Suprapubic skin (tissue), 4 donors: ENCODE measurements around the gene SIRT3. TPM values are rescaled to one million over a fixed set of nuclear protein-coding genes. Genes with fewer than 3 reads are reported as not detected.

Experiments
- DNase-seq, 2 donors: peaks; one replicate each; pipeline ENCODE4 v3.0.0-alpha.2; 2019; ENCODE audit warnings: low spot score in 2 of 2
- H3K27ac ChIP-seq: fragments of 200-600 bp; sonication (generic); one replicate; pipeline ENCODE4 v1.5.1; 2019
- H3K27me3 ChIP-seq: fragments of 200-600 bp; sonication (generic); one replicate; pipeline ENCODE4 v1.5.1; 2019
- H3K36me3 ChIP-seq: fragments of 200-600 bp; sonication (generic); one replicate; pipeline ENCODE4 v1.5.1; 2019
- H3K4me1 ChIP-seq: fragments of 200-600 bp; sonication (generic); one replicate; pipeline ENCODE4 v1.5.1; 2019
- H3K4me3 ChIP-seq: fragments of 200-600 bp; sonication (generic); one replicate; pipeline ENCODE4 v1.5.1; 2019; ENCODE audit warnings: mild to moderate bottlenecking
- H3K9me3 ChIP-seq: fragments of 200-600 bp; sonication (generic); one replicate; pipeline ENCODE4 v1.5.1; 2019
- CTCF ChIP-seq, 2 donors: fragments of 200-600 bp in 1 of 2; fragments of 450-650 bp in 1 of 2; sonication (generic) in 1 of 2; IDR thresholded peaks; one replicate each; pipeline ENCODE4 v1.5.1; 2016 to 2019; ENCODE audit warnings: antibody characterized with exemption in 2 of 2, mild to moderate bottlenecking in 1 of 2, moderate library complexity in 1 of 2
- EP300 ChIP-seq: sonication (generic); formaldehyde crosslinking; IDR thresholded peaks from one replicate; pipeline ENCODE4 v1.6.1; 2017; ENCODE audit warnings: antibody characterized with exemption
- POLR2A ChIP-seq, 2 donors: fragments of 450-650 bp; IDR thresholded peaks; one replicate each; pipeline ENCODE4 v1.6.1; 2017; ENCODE audit warnings: antibody characterized with exemption in 2 of 2, mild to moderate bottlenecking in 2 of 2, moderate library complexity in 2 of 2
- POLR2AphosphoS5 ChIP-seq, 3 donors: sonication (generic); formaldehyde crosslinking; IDR thresholded peaks; one replicate each; pipeline ENCODE4 v1.6.1; 2017; ENCODE audit warnings: antibody characterized with exemption in 3 of 3
- WGBS: methylation state at CpG from one replicate; pipeline ENCODE4 v1.1.5; 2018; 5-methylcytosine and 5-hydroxymethylcytosine counted together
- total RNA-seq, 4 donors: library from RNA; depleted of rRNA; stranded (reverse); fragments of >200 nt; gene quantifications; one replicate each; pipeline ENCODE4 v1.1.0, GENCODE V29; 2016

Gene SIRT3
- total RNA-seq, 4 donors from 2014 or later, result 9.1 to 20.1 (median 13.3) TPM

DNA sequence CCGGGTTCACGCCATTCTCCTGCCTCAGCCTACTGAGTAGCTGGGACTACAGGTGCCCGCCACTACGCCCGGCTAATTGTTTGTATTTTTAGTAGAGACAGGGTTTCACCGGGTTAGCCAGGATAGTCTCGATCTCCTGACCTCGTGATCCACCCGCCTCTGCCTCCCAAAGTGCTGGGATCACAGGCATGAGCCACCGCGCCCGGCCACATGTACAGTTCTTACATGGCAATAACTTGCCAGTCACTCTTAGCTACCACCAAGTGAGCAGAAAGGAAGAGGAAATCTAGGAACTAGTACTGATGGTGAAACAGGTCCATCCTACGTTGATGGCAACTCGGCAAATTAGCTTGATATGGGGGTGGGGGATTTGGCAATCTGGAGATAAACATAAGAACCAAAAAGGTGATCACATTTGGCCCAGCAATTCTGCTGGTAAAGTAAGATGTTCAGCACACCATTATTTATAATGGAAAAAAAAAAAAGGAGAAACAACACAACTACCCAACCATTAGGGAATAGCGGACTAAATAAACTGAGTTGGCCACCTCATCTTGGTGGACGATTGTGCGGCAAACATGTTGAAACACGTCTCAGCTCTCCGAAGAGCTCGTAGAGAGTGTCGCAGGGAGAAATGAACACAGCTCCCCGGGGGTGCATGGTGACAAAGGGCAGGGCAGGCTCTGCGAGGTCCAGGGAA, 47.4 kb upstream of the SIRT3 start:
- Histone ChIP-seq H3K36me3 (no peaks in the 10 kb centered on the region), H3K9me3 (no peaks in the 10 kb centered on the region), H3K27me3 (peaks cover 82% of the 10 kb centered on the region), H3K4me3 (no peak overlapping the region), H3K27ac (no peak overlapping the region), H3K4me1 (peaks cover 45% of the 10 kb centered on the region)
- TF ChIP-seq POLR2A (IDR thresholded peaks at IDR 0.05), result no peak
- TF ChIP-seq POLR2AphosphoS5 (IDR thresholded peaks at IDR 0.05), result no peak
- no peak for TF ChIP-seq CTCF (IDR thresholded peaks at IDR 0.05)
- TF ChIP-seq EP300, result no peak
- peak in 1 of 2 donors; percentile 58 for DNase-seq
- 85% methylated on average over 23 of the region's 23 CpGs for WGBS

GRCh38 chr11:282630-283360, 46.7 kb upstream of the SIRT3 start:
- Histone ChIP-seq H3K27ac (no peak overlapping the region), H3K36me3 (no peaks in the 10 kb centered on the region), H3K9me3 (no peaks in the 10 kb centered on the region), H3K27me3 (peaks cover 86% of the 10 kb centered on the region), H3K4me1 (peaks cover 38% of the 10 kb centered on the region), H3K4me3 (no peak overlapping the region)
- no peak for TF ChIP-seq CTCF (IDR thresholded peaks at IDR 0.05)
- no peak for TF ChIP-seq POLR2AphosphoS5 (IDR thresholded peaks at IDR 0.05)
- no peak for TF ChIP-seq EP300
- no peak for TF ChIP-seq POLR2A (IDR thresholded peaks at IDR 0.05)
- peak in 1 of 2 donors; percentile 52 for DNase-seq
- WGBS, result 63% methylated on average over 13 of the region's 13 CpGs

- peaks cover 35% of the 10 kb centered on the region for H3K4me1 ChIP-seq
- no peaks in the 10 kb centered on the region for H3K9me3 ChIP-seq
- no peak for DNase-seq
- no peaks in the 10 kb centered on the region for H3K36me3 ChIP-seq
- WGBS, result 70% methylated on average over 4 of the region's 4 CpGs
- H3K27me3 ChIP-seq, result peaks cover 85% of the 10 kb centered on the region
- no peak overlapping the region for H3K27ac ChIP-seq
- H3K4me3 ChIP-seq, result no peak overlapping the region
- TF ChIP-seq CTCF (IDR thresholded peaks at IDR 0.05) (no peak), POLR2AphosphoS5 (IDR thresholded peaks at IDR 0.05) (no peak), EP300 (no peak), POLR2A (IDR thresholded peaks at IDR 0.05) (no peak)
Observed at GRCh38 chr11:282171-282570, 46.0 kb upstream of the SIRT3 start.

GRCh38 chr11:281486-282161, 45.5 kb upstream of the SIRT3 start:
- H3K4me3 ChIP-seq, result peak overlapping the region; percentile 44
- peaks cover 85% of the 10 kb centered on the region for H3K27me3 ChIP-seq
- DNase-seq, result peak in 1 of 2 donors; percentile 66
- H3K27ac ChIP-seq, result no peak overlapping the region
- no peaks in the 10 kb centered on the region for H3K9me3 ChIP-seq
- H3K4me1 ChIP-seq, result peaks cover 34% of the 10 kb centered on the region
- TF ChIP-seq CTCF (IDR thresholded peaks at IDR 0.05), result no peak
- no peak for TF ChIP-seq EP300
- no peak for TF ChIP-seq POLR2AphosphoS5 (IDR thresholded peaks at IDR 0.05)
- TF ChIP-seq POLR2A (IDR thresholded peaks at IDR 0.05), result no peak
- WGBS, result 30% methylated on average over 14 of the region's 26 CpGs
- H3K36me3 ChIP-seq, result no peaks in the 10 kb centered on the region
